OCI-LY3 (cell line): ENCODE results near the gene RPS6KB2.

Source experiments
- CTCF ChIP-seq: fragments of 200-600, 300-600 bp; sonication (generic); IDR thresholded peaks from 2 replicates; pipeline ENCODE4 v1.5.1; 2014; ENCODE audit warnings: antibody characterized with exemption, low read length, low read depth
- EZH2phosphoT487 ChIP-seq: fragments of 200-600 bp; shearing (Covaris generic); IDR thresholded peaks from 2 replicates; pipeline ENCODE4 v1.6.1; 2018; ENCODE audit warnings: antibody characterized with exemption, mixed run types, low read depth

GRCh38 chr11:67441098-67441563 lies 12.8 kb downstream of the RPS6KB2 start:
- no peak for TF ChIP-seq CTCF
- TF ChIP-seq EZH2phosphoT487: no peak
